ENCODE results near the gene EFCAB8. TPM values are rescaled to one million over a fixed set of nuclear protein-coding genes. Genes with fewer than 3 reads are reported as not detected.
"Not testable (repeated sequence)": the region's sequence is repeated elsewhere in the genome, so short reads cannot be mapped to it uniquely, and the experiment has no call there.

Gene EFCAB8
- total RNA-seq, 1 donor = 0.73 TPM

DNA sequence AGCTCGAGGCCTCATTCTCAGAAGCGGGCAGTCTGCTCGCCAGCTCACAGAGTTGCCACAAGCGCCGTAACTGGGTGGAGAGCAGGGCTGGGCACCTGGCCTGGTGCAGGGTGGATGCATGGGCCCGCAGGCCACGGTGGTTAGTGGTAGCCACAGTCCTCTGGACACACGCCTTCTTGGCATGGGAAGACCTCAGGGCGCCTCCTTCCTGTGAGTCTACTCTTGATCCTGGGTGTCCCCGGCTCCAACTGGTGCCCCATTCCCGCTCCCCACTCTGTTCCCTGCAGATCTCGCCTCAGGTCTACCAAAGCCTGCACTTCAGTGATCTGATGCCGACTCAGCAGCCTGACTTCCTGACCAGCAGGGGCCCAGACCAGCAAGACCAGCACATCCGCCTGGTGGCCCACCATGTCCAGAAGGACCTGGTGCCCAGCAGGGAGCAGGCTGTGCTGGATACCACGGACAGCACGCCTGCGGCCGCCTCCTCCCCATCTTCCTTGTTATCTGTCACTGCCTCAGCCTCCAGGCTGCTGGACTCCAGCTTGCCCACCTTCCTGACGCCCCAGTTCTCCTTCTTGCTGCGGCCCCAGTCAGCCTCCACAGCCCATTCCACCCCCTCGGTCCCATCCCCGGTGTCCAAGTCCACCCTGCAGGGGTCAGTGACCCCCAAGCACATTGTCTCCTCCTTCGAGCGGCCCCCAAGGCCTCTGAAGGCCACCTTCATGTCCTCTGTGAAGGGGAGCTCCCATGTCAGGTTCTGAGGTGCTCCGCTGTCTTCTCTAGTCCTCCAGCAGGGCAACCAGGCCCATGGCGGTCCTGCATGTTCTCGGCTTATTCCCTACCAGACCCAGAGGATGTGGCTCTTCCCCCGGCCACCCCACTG lies 102.4 kb downstream of the EFCAB8 start:
- H3K9me3 ChIP-seq (ENCODE audit: low read depth, low read length) = peaks cover 15% of the 10 kb centered on the region
- peaks cover 11% of the 10 kb centered on the region for H3K4me1 ChIP-seq (ENCODE audit: insufficient read depth, low read length)
- no peak overlapping the region for H3K4me3 ChIP-seq (ENCODE audit: low read length)
- H3K27me3 ChIP-seq (ENCODE audit: insufficient read depth, low read length) = no peaks in the 10 kb centered on the region

DNA sequence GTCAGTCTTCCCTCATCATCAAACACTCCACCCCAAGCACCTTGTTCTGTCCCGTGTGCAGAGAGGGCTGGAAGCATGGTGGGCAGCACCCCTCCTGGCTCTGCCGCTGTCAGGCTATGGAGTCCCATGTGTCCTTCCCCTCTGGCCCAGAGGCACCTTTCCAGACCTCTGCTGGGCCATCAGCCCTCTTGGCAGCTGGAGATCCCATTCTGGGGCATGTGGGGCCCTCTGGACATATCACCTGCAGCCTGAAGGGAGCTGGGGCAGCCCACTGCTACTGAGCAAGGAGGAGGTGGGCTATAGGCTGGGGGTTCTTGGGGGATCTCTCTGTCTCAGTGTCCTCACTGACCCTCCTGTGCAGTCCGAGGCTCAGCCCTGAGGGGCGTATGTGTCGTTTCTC lies 103.3 kb downstream of the EFCAB8 start:
- H3K4me3 ChIP-seq (ENCODE audit: low read length) = no peak overlapping the region
- no peaks in the 10 kb centered on the region for H3K27me3 ChIP-seq (ENCODE audit: insufficient read depth, low read length)
- peaks cover 20% of the 10 kb centered on the region for H3K4me1 ChIP-seq (ENCODE audit: insufficient read depth, low read length)
- H3K9me3 ChIP-seq (ENCODE audit: low read depth, low read length) = peaks cover 5% of the 10 kb centered on the region

DNA sequence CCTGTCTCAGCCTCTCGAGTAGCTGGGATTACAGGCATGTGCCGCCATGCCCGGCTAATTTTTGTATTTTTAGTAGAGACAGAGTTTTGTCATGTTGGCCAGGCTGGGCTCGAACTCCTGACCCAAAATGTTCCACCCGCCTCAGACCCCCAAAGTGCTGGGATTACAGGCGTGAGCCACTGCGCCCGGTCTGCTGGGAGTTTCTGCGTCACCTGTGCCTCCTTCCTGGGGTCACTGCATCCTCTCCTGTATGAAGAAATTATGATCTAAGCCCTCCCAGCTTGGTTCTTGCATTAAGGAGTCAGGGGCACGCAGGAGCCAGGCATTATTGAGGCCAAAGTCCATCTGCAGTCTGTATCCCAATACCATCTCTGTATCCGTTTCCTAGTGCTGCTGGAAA lies 103.9 kb downstream of the EFCAB8 start:
- H3K27me3 ChIP-seq (ENCODE audit: insufficient read depth, low read length); H3K4me3 ChIP-seq (ENCODE audit: low read length); H3K9me3 ChIP-seq (ENCODE audit: low read depth, low read length): not testable (repeated sequence)
- H3K4me1 ChIP-seq (ENCODE audit: insufficient read depth, low read length) = peaks cover 26% of the 10 kb centered on the region

DNA sequence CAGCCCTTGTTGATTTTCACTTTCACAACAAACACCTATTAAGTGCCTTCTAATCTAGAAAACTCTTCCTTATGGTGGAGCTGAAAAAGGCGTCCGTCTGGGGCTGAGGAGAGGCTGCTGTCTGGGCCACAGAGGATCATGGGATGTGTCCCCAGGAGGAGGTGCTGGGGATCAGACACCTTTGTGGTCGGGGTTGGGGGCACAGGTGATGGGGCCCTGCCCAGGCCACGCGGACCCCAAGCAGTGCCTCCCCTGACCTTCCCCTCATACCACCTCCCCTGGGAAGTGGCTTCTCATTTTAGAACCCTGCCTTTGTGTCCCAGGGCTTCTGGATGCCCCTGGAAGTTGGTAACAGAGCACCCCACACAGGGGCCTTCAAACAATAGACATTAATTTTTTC lies 104.5 kb downstream of the EFCAB8 start:
- Histone ChIP-seq H3K4me3 (ENCODE audit: low read length) (no peak overlapping the region), H3K9me3 (ENCODE audit: low read depth, low read length) (no peaks in the 10 kb centered on the region), H3K4me1 (ENCODE audit: insufficient read depth, low read length) (peaks cover 32% of the 10 kb centered on the region), H3K27me3 (ENCODE audit: insufficient read depth, low read length) (no peaks in the 10 kb centered on the region)

DNA sequence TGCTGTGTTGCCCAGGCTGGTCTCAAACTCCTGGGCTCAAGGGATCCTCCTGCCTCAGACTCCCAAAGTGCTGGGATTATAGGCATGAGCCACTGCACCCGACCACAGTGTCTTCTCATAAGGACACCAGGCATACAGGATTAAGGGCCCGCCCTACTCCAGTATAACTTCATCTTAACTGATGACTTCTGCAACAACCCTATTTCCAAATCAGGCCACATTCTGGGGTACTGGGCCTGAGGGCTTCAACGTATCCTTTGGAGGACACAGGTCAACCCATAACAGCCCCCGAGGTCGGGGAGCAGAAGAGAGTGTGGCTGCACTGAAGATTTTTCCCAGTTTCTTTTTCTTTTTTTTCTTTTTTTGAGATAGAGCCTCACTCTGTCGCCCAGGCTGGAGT lies 105.9 kb downstream of the EFCAB8 start:
- Histone ChIP-seq H3K4me1 (ENCODE audit: insufficient read depth, low read length) (peaks cover 46% of the 10 kb centered on the region), H3K4me3 (ENCODE audit: low read length) (no peak overlapping the region), H3K9me3 (ENCODE audit: low read depth, low read length) (no peaks in the 10 kb centered on the region), H3K27me3 (ENCODE audit: insufficient read depth, low read length) (no peaks in the 10 kb centered on the region)

DNA sequence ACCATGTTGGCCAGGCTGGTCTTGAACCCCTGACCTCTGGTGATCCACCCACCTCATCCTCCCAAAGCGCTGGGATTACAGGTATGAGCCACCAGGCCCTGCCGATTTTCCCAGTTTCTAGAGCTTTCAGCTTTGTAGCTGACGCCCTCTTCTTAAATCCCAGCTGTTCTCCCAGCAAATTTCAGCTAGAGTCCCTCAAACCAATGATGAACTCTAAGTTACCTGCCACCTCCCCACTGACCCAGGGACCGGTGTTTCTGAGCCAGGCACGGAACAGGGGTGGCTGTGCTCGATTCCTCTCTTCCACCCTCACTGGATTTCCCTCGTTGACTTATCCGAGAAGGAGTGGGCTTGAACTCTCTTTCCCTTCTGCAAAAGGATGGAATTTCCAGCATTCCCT lies 106.4 kb downstream of the EFCAB8 start:
- H3K27me3 ChIP-seq (ENCODE audit: insufficient read depth, low read length) = no peaks in the 10 kb centered on the region
- H3K9me3 ChIP-seq (ENCODE audit: low read depth, low read length) = no peaks in the 10 kb centered on the region
- H3K4me1 ChIP-seq (ENCODE audit: insufficient read depth, low read length) = peaks cover 51% of the 10 kb centered on the region
- H3K4me3 ChIP-seq (ENCODE audit: low read length) = no peak overlapping the region

DNA sequence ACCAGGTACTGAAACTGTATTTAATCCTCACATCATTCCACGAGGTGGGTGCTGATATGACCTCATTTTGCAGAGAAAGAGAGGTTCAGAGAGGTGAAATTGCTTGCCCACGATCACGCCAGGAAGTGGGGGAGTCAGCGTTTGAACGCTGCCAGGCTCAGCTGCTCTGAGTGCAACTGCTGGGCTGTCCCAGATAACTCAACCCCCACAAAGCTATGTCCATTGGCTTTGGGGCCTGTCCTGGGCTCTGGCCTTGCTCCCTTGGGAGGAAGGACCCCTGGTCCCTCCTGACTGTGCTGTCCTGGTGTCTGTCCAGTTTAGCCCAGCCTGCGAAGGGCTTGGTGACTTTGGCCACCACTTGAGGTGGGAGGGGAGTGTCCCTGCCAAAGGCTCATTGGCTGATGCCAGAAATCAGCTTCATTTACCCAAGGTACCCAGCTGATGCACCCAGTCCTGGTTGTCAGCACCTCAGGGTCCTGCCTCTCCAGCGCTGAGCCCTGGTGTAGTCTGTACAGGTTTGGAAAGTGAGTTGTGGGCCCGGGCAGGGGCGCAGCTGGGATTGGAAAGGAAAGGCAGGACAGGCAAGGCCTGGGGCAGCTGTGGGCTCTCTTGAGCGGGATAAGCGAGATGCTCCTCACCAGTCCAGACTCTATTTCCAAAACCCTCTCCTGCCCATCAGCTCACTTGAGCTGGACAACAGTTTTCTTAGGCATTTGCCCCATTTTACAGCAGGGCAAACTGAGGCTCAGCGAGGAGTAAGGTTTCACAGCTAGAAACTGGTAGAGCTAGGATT lies 107.1 kb downstream of the EFCAB8 start:
- Histone ChIP-seq H3K9me3 (ENCODE audit: low read depth, low read length) (no peaks in the 10 kb centered on the region), H3K4me1 (ENCODE audit: insufficient read depth, low read length) (peaks cover 58% of the 10 kb centered on the region)

DNA sequence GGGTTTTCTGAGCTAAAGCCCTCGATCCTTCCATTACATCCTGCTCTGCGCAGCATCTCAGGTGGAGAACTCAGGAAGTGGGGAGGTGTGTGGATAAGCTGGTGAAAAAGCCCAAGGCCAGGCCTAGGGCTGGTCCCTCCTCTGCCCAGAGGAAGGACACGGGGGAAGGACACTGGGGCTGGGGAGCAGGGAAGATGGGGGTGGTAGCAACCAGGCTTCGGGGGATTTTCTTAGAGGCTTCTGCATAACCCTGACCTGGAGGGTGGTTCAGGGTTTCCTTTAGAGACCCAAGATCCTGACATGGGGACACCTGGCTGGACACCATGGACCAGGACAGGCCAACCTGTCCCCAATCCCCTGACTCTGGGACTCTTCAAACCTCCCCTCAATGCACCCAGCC lies 107.7 kb downstream of the EFCAB8 start:
- H3K27me3 ChIP-seq (ENCODE audit: insufficient read depth, low read length) = no peaks in the 10 kb centered on the region
- peaks cover 64% of the 10 kb centered on the region for H3K4me1 ChIP-seq (ENCODE audit: insufficient read depth, low read length)
- H3K9me3 ChIP-seq (ENCODE audit: low read depth, low read length) = no peaks in the 10 kb centered on the region
- no peak overlapping the region for H3K4me3 ChIP-seq (ENCODE audit: low read length)

More for the DNA sequence above, 107.1 kb downstream of the EFCAB8 start:
- Histone ChIP-seq H3K4me3 (ENCODE audit: low read length) (no peak overlapping the region), H3K27me3 (ENCODE audit: insufficient read depth, low read length) (no peaks in the 10 kb centered on the region)

DNA sequence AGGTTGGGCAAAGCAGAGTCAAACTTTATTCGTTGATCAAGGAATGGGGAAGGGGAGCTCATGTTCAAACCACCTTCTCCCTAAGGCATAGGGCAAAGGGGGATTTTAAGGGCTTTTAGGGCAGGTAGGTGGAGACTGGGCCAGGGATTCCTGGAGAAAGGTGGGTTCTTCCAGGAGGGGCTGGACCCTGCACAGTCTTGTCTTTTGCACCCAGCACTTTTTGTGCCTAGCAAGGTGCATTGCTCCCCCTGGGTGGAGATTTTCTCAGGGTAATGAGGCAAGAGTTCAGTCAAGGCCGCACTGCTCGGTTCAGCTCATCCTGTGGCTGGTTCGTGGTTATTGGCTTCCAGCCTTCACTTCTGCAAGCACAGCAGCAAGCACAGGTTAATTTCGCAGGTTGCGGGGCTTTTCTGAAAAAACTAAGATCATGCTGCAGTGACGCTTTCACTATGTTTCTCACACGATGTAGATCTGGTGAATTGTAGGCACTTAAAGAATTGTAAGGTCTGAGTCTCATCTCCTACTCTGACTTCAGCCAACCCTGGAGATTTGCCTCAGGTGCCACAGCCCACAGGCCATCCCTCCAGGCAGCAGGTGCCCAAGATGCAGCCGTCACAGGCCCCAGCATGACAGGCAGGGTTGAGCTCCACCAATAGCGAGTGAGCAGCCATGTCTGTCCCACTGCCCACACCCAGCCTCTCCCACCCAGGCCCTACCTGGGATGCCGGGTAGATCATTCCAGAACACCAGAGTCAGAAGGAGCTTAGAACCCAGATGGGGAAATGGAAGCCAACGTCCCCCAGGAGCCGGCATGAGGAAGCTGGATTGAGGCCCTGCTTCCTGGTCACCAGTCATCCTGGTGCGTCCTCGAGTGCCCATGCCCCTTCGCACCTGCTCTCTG lies 108.4 kb downstream of the EFCAB8 start:
- H3K4me1 ChIP-seq (ENCODE audit: insufficient read depth, low read length) = peaks cover 71% of the 10 kb centered on the region
- H3K4me3 ChIP-seq (ENCODE audit: low read length) = no peak overlapping the region
- H3K9me3 ChIP-seq (ENCODE audit: low read depth, low read length) = no peaks in the 10 kb centered on the region
- no peaks in the 10 kb centered on the region for H3K27me3 ChIP-seq (ENCODE audit: insufficient read depth, low read length)

DNA sequence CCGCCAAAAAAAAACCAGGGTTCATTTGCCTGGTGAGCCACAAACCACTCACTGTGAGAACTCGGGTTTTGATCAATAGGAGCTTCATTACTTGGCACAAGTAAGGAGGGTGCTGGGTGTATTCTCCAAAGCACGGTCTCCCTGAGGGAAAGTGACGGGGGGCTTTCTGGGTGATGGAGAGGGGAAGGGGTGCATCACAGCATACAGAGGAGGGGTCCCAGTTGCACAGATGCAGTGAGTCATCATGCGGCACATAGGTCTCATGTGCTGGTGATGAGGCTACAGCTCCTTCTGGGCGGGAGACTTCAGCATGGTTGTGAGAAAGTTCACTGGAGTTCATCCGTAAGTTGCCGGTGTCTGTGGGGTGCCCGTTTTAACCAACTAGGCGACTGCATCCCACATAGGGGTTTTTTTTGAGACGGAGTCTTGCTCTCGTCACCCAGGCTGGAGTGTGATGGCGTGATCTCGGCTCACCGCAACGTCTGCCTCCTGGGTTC lies 109.3 kb downstream of the EFCAB8 start:
- no peak overlapping the region for H3K4me3 ChIP-seq (ENCODE audit: low read length)
- H3K4me1 ChIP-seq (ENCODE audit: insufficient read depth, low read length) = peaks cover 80% of the 10 kb centered on the region
- no peaks in the 10 kb centered on the region for H3K9me3 ChIP-seq (ENCODE audit: low read depth, low read length)
- no peaks in the 10 kb centered on the region for H3K27me3 ChIP-seq (ENCODE audit: insufficient read depth, low read length)

DNA sequence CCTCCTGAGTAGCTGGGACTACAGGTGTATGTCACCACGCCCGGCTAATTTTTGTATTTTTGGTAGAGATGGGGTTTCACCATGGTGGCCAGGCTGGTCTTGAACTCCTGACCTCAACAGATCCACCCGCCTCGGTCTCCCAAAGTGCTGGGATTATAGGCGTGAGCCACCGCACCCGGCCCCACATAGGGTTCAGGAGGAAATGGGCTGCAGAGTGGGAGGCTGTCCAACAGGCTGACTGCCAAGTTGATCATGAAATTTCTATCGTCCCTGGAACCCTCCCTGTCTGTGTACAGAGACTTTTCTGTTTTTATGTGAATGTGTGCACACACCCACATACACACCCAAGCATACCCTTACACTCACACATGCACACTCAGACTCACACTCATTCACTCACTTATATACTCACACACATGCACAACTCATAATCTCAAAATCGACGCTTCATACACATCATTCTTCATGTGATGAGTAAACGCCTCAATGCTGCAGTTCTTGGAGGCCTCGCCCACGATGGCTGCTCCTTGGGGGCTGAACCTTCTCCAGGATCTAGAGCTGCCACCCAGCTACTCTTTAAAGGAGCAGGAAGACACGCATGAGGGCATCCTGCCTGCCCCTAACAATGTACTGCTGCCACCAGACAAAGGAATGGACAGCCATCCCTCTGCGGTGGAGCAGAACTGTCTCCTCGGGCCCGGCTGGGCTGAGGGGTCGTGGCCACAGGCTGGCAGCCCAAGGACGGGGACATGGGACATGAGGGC lies 109.9 kb downstream of the EFCAB8 start:
- Histone ChIP-seq H3K4me3 (ENCODE audit: low read length) (no peak overlapping the region), H3K27me3 (ENCODE audit: insufficient read depth, low read length) (no peaks in the 10 kb centered on the region), H3K4me1 (ENCODE audit: insufficient read depth, low read length) (peaks cover 83% of the 10 kb centered on the region), H3K9me3 (ENCODE audit: low read depth, low read length) (no peaks in the 10 kb centered on the region)

DNA sequence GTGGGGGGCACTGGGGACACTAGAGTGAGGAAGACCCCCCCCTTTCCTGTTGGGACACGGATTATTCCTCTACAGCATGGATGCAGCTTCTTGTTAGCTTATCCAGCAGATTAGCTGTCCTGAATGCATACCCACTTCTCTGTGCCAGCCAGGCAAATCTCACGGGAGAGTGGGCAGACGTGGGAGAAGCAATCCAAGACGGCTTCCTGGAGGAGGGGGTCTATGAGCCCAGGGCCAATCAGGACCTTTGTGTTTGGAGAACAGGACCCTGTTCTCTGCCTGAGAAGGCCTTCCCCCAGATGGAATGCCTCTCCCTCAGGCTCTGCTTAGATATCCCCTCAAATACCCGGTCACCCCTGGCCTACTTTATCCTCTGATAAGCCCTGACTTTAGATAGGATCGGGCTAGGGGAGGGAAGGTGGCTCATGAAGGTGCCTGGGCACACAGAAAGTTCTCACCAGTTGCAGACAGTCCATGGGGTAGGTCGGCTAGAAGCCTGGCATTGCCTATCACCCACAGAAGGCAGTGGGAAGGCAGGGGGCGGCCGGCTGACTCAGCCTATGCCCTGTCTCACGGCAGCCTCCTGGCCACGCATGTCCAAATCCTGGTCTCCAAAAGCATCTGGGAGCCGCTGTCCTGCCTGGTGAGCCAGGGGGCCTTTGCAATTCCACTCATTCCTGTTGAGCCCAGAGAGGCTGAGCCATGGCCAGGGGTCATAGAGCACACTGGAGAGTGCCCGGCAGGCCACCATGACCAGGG lies 110.8 kb downstream of the EFCAB8 start:
- no peak overlapping the region for H3K4me3 ChIP-seq (ENCODE audit: low read length)
- H3K9me3 ChIP-seq (ENCODE audit: low read depth, low read length) = no peaks in the 10 kb centered on the region
- no peaks in the 10 kb centered on the region for H3K27me3 ChIP-seq (ENCODE audit: insufficient read depth, low read length)
- peaks cover 88% of the 10 kb centered on the region for H3K4me1 ChIP-seq (ENCODE audit: insufficient read depth, low read length)

DNA sequence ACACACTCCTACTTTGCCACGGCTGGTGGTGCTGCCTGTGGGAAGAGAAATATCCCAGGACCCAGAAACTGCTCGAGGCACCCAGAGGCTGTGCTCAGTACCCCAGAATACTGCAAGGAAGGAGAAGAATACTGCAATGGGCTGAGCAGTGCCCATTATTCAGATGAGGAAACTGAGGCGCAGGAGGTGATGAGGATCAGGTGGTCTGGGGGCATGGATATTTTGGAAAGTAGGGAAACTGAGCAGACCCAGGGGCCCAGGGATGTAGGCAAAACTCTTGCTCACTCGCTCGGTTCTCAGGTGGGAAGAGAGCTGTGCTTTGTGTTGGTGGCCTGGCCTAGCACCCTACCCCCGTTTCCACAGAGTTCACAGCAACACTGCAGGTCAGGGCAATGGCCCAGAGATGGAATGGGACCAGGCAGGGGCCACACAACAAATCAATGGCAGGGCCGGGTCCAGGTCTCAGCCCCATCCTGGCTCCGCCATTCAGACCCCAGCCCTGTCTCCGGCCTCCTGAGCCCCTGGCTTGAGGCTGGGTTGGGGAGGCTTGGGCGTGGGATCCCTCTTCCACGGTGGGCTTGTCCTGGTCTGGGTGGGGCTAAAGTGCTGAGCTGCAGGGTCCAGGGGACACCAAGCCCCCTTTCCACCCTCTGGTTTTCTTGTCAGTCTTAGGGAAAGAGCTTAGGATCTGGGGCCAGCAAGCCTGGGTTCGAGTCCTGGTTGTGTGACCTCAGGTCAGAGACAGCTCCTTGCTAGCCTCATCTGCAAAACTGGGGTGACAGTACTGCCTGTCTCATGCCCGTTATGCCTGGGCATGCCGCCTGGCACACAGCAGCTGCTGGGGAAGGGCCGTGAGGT lies 111.6 kb downstream of the EFCAB8 start:
- H3K4me1 ChIP-seq (ENCODE audit: insufficient read depth, low read length) = peaks cover 84% of the 10 kb centered on the region

More for the DNA sequence above, 111.6 kb downstream of the EFCAB8 start:
- Histone ChIP-seq H3K27me3 (ENCODE audit: insufficient read depth, low read length) (no peaks in the 10 kb centered on the region), H3K4me3 (ENCODE audit: low read length) (no peak overlapping the region), H3K9me3 (ENCODE audit: low read depth, low read length) (no peaks in the 10 kb centered on the region)

All from mononuclear cell (primary cell).